HG03460 (cell line): ENCODE results near the gene HMGN3.

Experiments
- ATAC-seq: cut with Tn5 transposase; IDR thresholded peaks from one replicate; pipeline ENCODE4 v1.9.1; 2021; ENCODE audit not compliant: unreplicated experiment

Gene HMGN3

GRCh38 chr6:79188107-79188506, 46.4 kb downstream of the HMGN3 start:
- no peak for ATAC-seq

- ATAC-seq, result no peak
Measured at GRCh38 chr6:79186564-79186963, 47.9 kb downstream of the HMGN3 start.

DNA sequence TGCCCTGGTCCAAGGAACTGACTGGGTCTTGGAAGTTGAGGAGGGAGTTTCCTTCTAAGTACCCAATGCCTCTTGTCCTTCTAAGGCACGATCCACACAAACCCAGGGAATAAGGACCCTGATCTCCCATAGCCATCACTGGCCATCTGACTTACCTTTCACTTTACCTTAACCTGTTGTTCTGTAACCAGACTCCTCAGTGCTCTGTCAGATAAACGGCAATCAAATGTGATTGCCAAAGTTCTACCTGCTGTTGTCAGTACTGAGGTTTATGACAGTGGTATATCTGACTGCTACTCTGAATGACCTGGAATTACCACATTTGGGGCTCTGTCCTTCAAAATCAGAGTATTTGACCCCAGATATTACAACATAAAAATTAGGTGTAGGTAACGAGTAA, 49.8 kb downstream of the HMGN3 start:
- ATAC-seq, result no peak

GRCh38 chr6:79184086-79184485, 50.4 kb downstream of the HMGN3 start:
- no peak for ATAC-seq

- no peak for ATAC-seq
Measured at GRCh38 chr6:79180052-79180451, 54.4 kb downstream of the HMGN3 start.

DNA sequence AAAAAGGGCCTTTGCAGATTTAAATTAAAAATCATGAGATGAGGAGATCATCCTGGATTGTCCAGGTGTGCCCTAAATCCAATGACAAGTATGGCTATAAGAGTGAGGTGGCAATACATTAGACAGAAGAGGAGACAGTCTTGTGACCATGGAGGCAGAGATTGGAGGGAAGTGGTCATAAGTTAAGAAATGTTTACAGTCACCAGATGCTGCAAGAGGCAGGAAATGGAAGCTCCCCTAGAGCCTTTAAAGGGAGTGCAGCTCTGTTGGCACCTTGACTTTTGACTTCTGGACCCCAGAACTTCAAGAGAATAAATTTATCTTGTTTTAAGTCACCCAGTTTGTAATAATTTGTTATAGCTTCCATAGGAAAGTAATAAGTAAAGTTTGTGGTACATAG, 61.1 kb downstream of the HMGN3 start:
- ATAC-seq, result no peak

GRCh38 chr6:79170959-79171358, 63.5 kb downstream of the HMGN3 start:
- ATAC-seq, result no peak

DNA sequence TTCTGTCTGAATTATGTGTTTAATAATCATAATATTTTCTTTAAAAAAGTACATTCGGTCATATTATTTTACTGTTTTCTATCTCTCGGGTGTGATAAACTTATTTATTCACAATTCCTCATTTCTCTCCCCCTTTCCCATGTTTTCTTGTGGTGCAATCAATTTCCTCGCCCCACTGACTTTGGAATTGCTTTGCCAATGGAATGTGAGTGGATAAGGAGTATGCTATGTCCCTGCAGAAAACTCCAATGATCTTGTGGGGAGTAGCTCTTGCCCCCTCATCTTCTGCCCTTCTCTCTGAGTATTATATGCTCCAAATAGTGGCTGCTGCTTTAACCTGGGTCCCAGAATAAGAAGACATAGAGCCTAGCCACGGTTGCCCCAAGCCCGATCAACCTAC, 64.1 kb downstream of the HMGN3 start:
- no peak for ATAC-seq

GRCh38 chr6:79168695-79168980, 65.8 kb downstream of the HMGN3 start:
- ATAC-seq, result no peak

DNA sequence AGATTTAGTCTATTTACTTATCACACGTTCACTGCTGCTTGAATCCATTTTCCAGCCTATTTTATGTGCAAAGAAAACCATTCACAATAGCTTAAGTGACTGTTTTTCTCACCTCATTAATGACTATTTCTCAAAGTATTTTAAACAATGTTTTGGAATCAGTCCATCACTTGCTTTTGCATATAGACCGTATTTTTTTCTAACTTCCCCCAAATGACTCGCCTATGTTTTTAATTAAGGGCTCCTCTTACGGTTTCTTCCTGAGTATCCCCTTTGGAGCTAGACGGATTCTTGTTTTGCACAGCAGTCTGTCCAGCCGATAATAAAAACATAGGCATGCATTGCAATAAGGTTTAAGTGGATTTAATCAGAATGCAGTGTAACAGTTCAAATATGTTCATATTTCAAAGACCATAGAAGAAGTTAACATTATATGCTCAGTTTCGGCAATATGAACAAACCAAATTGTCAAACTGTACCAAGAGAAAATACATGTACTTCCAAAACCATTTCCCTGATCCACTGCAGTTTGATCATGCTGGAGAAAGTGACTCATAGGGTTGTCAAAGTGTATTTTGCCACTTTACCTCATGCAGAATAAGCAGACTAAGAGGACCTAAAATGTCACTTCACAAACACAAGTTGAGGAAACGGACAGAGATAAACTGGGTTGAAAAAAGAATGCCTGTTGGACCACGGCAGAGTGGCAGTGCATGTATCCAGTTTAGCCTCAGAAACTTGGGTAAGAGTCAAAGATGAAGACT, 66.4 kb downstream of the HMGN3 start:
- ATAC-seq, result no peak

DNA sequence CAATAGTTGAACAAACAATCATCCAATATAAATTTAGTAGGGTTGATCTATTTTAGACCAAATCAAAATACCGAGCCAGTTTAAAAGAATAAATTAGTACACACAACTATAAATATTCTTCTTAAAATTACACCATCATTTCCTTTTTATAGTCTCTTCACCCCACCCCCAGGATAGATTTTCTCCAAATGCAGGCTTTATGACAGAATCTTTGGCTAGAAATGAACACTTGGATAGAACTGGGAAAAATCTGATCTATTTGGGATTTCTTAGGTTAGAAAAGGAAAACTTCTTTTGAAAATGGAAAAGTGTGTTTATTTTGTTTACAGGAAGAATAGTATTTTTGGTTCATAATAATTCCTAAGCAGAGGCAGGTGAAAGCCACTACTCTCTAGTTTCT, 74.6 kb downstream of the HMGN3 start:
- ATAC-seq, result no peak

DNA sequence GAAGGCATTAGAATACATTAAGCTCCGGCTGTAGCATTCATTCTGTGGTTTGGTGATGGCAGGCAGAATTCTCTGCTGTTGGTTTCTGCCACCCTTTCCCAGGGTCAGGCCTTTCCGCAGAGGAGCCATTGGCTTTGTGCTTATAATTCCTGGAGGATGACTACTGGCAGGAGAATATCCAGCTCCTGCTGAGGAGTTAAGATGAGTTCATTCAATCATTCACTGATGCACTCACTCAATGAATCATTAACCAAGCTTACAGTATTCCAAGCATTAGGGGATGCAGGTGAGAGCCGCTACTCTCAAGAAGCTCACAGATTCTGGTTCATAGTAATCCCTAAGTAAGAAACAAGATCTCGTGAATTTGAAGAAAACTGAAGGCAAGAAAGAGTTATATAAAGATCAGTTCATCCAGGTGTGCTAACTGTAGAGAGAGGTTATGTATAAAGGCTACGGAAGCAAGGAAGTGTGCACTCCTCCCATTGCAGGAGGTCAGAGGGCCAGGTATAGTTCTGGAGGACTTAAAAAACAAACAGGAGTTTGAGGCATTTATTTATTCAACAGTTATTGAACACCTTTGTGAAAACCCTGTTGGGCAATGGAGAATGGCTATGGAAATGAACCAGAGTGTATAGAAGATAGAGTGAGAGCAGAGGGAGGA, 75.5 kb downstream of the HMGN3 start:
- no peak for ATAC-seq

- ATAC-seq, result no peak
Measured at GRCh38 chr6:79157961-79158644, 76.4 kb downstream of the HMGN3 start.

- no peak for ATAC-seq
Measured at GRCh38 chr6:79152269-79152737, 82.2 kb downstream of the HMGN3 start.
